ENCODE measurements around the gene PTPRG.

DNA sequence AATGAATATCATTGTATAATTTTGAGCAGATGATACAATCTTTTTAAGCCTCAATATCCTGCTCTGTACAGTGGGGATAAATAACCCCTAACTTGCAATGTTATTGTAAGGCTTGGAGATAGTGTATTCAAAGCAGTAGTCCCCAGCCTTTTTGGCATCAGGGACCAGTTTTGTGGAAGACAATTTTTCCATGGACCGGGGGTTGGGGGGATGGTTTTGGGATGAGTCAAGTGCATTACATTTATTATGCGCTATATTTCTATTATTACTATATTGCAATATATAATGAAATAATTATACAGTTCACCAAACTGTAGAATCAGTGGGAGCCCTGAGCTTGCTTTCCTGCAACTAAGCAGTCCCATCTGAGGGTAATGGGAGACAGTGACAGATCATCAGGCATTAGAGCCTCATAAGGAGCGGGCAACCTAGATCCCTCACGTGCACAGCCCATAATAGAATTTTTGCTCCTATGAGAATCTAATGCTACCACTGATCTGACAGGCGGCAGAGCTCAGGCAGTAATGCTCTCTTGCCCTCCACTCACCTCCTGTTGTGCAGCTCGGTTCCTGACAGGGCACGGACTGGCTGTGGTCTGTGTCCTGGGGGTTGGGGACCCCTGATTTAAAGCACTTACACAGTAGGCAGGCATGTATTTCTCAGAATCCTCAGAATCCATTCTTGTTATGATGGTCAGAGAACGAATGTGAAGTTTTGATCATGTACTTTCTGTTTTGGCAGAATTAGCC lies 102.2 kb downstream of the PTPRG start:
- TF ChIP-seq, protein P1, sequence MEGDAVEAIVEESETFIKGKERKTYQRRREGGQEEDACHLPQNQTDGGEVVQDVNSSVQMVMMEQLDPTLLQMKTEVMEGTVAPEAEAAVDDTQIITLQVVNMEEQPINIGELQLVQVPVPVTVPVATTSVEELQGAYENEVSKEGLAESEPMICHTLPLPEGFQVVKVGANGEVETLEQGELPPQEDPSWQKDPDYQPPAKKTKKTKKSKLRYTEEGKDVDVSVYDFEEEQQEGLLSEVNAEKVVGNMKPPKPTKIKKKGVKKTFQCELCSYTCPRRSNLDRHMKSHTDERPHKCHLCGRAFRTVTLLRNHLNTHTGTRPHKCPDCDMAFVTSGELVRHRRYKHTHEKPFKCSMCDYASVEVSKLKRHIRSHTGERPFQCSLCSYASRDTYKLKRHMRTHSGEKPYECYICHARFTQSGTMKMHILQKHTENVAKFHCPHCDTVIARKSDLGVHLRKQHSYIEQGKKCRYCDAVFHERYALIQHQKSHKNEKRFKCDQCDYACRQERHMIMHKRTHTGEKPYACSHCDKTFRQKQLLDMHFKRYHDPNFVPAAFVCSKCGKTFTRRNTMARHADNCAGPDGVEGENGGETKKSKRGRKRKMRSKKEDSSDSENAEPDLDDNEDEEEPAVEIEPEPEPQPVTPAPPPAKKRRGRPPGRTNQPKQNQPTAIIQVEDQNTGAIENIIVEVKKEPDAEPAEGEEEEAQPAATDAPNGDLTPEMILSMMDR (IDR thresholded peaks at IDR 0.05; ENCODE audit: extremely low read depth in 1 of 2, insufficient read depth in 1 of 2, low read depth in 1 of 2, low read length in 2 of 2): no peak
- TF ChIP-seq POLR2A (IDR thresholded peaks at IDR 0.05; ENCODE audit: low read depth, low read length): no peak
